GF-D8 (cell line): ENCODE results near the gene CMSS1.

Source experiments
- DNase-seq: peaks from one replicate; lab custom pipeline; 2025; lab: John Stamatoyannopoulos, UW

Gene CMSS1

GRCh38 chr3:99960123-99960878 is 142.6 kb downstream of the CMSS1 start:
- DNase-seq: no peak

- DNase-seq: no peak
These were observed 143.3 kb downstream of the CMSS1 start for GRCh38 chr3:99960941-99961340.

DNA sequence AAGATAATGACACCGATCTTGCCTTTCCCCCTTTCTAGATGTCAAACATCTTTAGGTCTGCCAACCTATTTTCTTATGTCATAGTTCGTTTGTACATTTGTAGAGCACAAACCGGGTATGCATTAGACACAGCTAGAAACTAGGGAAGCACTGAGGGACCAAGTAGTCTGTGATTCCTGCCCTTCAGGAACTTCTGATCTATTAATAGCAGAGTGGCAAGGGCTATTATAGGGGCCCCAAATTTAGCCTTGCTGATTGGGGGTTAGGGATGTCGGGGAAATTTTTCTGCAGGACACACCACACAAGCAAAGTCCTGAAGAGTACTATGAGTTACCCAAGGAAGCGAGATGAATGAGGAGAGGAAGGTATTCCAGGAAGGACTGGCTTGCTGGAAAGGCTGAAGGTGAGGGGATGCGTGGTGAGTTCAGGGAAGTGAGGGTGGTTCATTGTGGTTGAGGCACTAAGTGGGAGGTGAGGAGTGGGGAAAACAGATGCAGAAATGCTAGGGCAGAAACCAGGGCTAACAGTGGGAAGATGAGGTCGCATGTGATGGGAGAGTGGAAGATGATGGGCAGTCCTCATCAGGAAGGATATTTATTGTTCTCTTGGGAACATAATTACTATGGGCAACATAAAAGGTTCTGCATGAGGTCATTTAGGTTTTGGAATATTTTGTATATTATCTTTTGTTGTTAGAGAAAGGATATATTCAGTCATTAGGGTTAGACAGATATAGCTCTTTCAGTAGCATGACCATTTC is 144.3 kb downstream of the CMSS1 start:
- DNase-seq: no peak

- DNase-seq: no peak
These were observed 145.0 kb downstream of the CMSS1 start for GRCh38 chr3:99962703-99963102.

- no peak for DNase-seq
These were observed 147.4 kb downstream of the CMSS1 start for GRCh38 chr3:99965077-99965476.

- no peak for DNase-seq
These were observed 148.2 kb downstream of the CMSS1 start for GRCh38 chr3:99965681-99966408.

- DNase-seq: no peak
These were observed 149.2 kb downstream of the CMSS1 start for GRCh38 chr3:99966662-99967416.

- DNase-seq: no peak
These were observed 150.1 kb downstream of the CMSS1 start for GRCh38 chr3:99967796-99968195.

GRCh38 chr3:99969136-99969535 is 151.5 kb downstream of the CMSS1 start:
- no peak for DNase-seq

GRCh38 chr3:99970198-99970597 is 152.5 kb downstream of the CMSS1 start:
- DNase-seq: no peak

DNA sequence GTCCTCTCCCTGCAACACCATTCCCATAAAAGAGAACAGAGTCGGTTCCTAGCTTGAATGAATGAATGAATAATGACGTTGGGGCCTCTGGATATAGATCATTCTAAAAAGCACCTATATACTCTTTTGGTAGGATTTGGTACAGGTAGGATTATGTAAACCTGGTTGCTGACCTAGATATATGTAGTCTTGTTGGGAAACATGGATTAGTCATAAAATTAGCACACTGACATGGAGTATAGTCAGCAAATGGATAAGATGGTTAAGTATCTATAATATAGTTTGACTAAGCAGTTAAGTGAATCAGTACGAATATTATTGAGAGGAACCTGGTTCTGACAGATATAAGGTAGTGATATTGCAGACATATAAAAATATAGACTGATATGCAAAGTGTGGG is 154.1 kb downstream of the CMSS1 start:
- no peak for DNase-seq

- DNase-seq: no peak
These were observed 154.9 kb downstream of the CMSS1 start for GRCh38 chr3:99972380-99973104.

- DNase-seq: no peak
These were observed 157.3 kb downstream of the CMSS1 start for GRCh38 chr3:99974989-99975388.

DNA sequence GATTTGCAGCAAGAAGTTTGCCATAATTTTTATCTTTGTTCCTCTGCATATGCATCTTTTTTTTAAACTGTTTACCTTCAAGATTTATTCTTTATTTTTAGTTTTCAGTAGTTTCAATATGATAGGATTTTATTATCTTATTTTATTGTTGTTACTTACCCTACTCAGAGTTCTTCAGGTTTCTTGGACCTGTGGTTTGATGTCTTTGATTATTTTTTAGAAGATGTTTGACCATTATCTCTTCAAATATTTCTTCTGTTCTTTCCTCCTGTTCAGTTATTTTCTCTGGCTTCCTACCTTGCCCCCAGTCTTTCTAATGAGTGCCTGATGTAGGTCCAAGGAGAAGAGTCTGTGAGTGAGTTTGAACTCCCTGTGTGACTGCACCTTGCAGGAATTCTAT is 158.9 kb downstream of the CMSS1 start:
- no peak for DNase-seq

DNA sequence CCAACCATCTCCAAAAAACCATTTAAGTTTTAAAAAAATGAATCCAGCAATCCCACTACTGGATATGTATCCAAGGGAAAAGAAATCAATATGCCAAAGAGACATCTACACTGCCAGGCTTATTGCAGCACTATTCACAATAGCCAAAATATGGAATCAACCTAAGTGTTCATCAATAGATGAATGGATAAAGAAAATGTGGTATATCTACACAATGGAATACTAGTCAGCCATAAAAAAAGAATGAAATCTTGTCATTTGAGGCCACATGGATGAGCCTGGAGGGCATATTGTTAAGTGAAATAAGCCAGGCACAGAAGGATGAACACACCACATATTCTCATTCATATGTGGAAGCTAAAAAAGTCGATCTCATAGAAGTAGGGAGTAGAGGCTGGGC is 160.6 kb downstream of the CMSS1 start:
- DNase-seq: no peak

DNA sequence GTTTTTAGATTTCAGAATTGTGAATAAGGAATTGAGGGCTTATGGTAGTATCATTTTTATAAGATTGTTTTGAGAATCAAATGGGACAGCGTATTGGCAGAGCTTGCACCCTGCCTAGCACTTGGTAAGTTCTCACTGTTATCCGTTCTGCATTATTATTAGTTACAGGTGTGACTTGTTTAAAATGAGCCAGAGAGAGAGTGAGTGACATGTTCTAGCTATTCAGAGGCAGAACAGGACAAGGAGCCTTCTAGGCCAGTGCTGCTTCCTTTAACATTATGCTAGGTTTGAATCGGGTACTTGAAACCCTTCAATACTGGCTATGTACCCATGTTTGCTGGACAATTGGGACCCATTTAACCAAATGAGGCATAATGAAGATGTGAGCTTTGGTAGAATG is 162.9 kb downstream of the CMSS1 start:
- DNase-seq: no peak

GRCh38 chr3:99981138-99981537 is 163.5 kb downstream of the CMSS1 start:
- DNase-seq: no peak

DNA sequence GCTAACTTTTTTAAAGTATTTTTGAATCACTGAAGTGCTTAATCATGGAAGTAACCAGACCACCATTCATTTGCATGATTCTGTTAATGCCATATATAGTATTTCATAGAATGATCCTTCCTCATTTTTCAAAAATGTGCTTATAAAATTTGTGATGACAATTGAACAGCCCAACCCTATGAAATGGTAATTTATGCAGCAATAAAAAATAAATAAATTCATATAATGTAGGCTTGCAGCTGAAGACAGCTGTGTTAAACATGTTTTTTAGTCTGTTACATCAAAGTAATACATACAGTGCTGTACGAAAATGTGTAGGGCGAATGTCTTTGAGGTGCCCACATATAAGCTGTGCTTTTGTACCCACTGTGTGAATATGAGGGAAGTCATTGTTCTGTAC is 165.0 kb downstream of the CMSS1 start:
- no peak for DNase-seq

GRCh38 chr3:99984139-99984538 is 166.5 kb downstream of the CMSS1 start:
- no peak for DNase-seq

DNA sequence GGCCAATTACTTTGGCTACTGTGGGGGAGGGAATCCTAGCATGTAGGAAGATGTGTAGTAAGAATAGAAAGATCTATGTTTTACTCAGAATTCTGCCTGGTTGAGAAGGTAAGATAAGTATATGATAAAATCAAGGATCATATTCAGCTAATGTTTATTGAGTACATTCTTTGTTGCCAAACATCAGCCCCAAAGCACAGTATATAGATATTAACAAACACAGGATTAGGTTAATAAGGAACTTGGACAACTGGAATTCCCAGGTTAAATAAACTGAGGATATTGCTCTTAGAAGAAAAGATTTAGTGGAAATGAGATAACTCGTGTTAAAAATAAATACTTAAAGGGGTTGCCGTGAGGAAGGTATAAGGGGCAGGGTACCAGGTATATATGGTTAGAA is 167.0 kb downstream of the CMSS1 start:
- no peak for DNase-seq

GRCh38 chr3:99990179-99990578 is 172.5 kb downstream of the CMSS1 start:
- no peak for DNase-seq

DNA sequence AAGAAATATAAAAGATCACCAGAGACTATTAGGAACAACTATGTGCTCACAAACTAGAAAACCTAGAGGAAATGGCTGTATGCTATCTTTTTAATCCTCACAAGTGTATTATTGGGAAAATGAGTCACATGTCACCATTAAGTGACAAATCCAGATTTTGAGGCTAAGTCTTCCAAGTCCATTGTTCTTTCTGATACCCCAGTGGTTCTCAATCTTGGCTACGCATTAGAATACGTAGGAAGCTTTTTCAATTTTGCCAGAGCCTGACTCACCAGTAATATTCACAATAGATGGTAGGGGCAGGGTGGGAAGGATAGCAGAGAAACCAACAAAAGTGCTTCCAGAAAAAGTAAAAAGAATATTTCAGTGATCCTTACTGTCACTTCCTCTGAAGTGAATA is 179.6 kb downstream of the CMSS1 start:
- no peak for DNase-seq
